Endodermal cell (in vitro differentiated cells): ENCODE data around the gene VAPB. TPM values are rescaled to one million over a fixed set of nuclear protein-coding genes. Genes with fewer than 3 reads are reported as not detected.

Experiments used
- DNase-seq: peaks from one replicate; pipeline ENCODE4 v3.0.0-alpha.2; 2017
- H3K27ac ChIP-seq: 2 replicates; pipeline ENCODE4 v1.5.1; 2013; ENCODE audit warnings: mild to moderate bottlenecking, low read depth, low read length, moderate library complexity
- H3K27me3 ChIP-seq: 2 replicates; pipeline ENCODE4 v1.6.1; 2013; ENCODE audit warnings: mild to moderate bottlenecking, low read length, moderate library complexity; ENCODE audit not compliant: insufficient read depth, control insufficient read depth, poor library complexity, severe bottlenecking
- H3K36me3 ChIP-seq: 2 replicates; pipeline ENCODE4 v1.7.0; 2013; ENCODE audit warnings: mild to moderate bottlenecking, low read length, moderate library complexity; ENCODE audit not compliant: control insufficient read depth, insufficient read depth
- H3K4me1 ChIP-seq: one replicate; pipeline ENCODE4 v1.7.0; 2013; ENCODE audit warnings: low read length; ENCODE audit not compliant: control insufficient read depth, insufficient read depth
- H3K4me3 ChIP-seq: 2 replicates; pipeline ENCODE4 v1.5.1; 2013; ENCODE audit warnings: mild to moderate bottlenecking, low read length, moderate library complexity
- H3K9ac ChIP-seq: 2 replicates; pipeline ENCODE4 v1.6.1; 2013; ENCODE audit warnings: mild to moderate bottlenecking, low read length, moderate library complexity; ENCODE audit not compliant: poor library complexity, severe bottlenecking; ENCODE audit errors: extremely low read depth
- H3K9me3 ChIP-seq: 2 replicates; pipeline ENCODE4 v1.6.1; 2013; ENCODE audit warnings: mild to moderate bottlenecking, low read length, moderate library complexity; ENCODE audit not compliant: control insufficient read depth
- H3K27ac Mint-ChIP-seq: 2 replicates; pipeline ENCODE4 v1.8.0; 2020; ENCODE audit warnings: mixed read lengths
- H3K27me3 Mint-ChIP-seq: 2 replicates; pipeline ENCODE4 v1.8.0; 2021; ENCODE audit warnings: mild to moderate bottlenecking, mixed read lengths; ENCODE audit not compliant: insufficient read depth
- H3K36me3 Mint-ChIP-seq: 2 replicates; pipeline ENCODE4 v1.8.0; 2020; ENCODE audit warnings: low read depth, mixed read lengths
- H3K4me1 Mint-ChIP-seq: 2 replicates; pipeline ENCODE4 v1.8.0; 2020; ENCODE audit warnings: mixed read lengths
- H3K4me3 Mint-ChIP-seq: 2 replicates; pipeline ENCODE4 v1.8.0; 2020; ENCODE audit warnings: mild to moderate bottlenecking, moderate library complexity, mixed read lengths
- H3K9me3 Mint-ChIP-seq: 2 replicates; pipeline ENCODE4 v1.8.0; 2020; ENCODE audit warnings: mild to moderate bottlenecking, mixed read lengths
- WGBS, 2 experiments: methylation state at CpG; one replicate each; pipeline versions ENCODE4 v1.1.5 to v1.1.7; 2013; ENCODE audit warnings: missing lambda C conversion rate in 2 of 2, mixed read lengths in 1 of 2; ENCODE audit not compliant: insufficient coverage in 1 of 2, insufficient read length in 1 of 2; 5-methylcytosine and 5-hydroxymethylcytosine counted together
- total RNA-seq, 2 donors: library from RNA; stranded (reverse); fragmentation: NEBNext Ultra II Directional in 1 of 2; extraction: Animal tissue kit (Norgen Biotek cat#: 25700) in 1 of 2; gene quantifications; 2 replicates in 1 of 2; 3 replicates in 1 of 2; pipeline ENCODE4 v1.2.1, GENCODE V29; 2021
- TF ChIP-seq, protein P1 (sequence below): fragments of 200-600 bp; sonication (generic); conservative IDR thresholded peaks from 2 replicates; pipeline ENCODE4 v1.5.0; 2021; ENCODE audit warnings: antibody characterized with exemption, mild to moderate bottlenecking

The VAPB gene
- total RNA-seq, 2 donors from 2014 or later, result 47.3 to 47.5 TPM

DNA sequence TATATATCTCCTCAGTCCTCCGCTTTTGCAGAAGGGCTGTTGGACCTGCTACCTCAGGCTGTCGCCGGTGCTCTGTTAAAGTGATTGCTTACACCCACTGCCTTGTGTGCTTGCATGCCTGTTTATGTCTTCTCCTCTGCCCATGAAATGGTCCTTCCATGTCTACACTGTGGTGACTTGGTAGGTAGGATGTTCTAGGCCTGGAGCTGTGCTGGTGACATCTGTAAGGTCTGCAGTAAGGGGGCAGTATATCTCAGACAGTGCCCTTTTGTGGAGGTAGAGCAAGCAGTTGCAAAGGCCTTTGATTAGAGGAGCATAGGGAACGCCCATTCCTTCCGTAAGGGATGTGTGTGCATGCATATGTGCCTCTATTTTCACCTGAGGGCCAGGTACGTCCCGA lies 40.3 kb downstream of the VAPB start:
- no peak overlapping the region for H3K9ac ChIP-seq
- DNase-seq, result no peak
- H3K9me3 ChIP-seq, result no peaks in the 10 kb centered on the region
- TF ChIP-seq, protein P1, sequence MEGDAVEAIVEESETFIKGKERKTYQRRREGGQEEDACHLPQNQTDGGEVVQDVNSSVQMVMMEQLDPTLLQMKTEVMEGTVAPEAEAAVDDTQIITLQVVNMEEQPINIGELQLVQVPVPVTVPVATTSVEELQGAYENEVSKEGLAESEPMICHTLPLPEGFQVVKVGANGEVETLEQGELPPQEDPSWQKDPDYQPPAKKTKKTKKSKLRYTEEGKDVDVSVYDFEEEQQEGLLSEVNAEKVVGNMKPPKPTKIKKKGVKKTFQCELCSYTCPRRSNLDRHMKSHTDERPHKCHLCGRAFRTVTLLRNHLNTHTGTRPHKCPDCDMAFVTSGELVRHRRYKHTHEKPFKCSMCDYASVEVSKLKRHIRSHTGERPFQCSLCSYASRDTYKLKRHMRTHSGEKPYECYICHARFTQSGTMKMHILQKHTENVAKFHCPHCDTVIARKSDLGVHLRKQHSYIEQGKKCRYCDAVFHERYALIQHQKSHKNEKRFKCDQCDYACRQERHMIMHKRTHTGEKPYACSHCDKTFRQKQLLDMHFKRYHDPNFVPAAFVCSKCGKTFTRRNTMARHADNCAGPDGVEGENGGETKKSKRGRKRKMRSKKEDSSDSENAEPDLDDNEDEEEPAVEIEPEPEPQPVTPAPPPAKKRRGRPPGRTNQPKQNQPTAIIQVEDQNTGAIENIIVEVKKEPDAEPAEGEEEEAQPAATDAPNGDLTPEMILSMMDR, result peak; percentile 58
- no peak overlapping the region for H3K4me3 ChIP-seq
- H3K36me3 ChIP-seq, result peaks cover 42% of the 10 kb centered on the region
- Mint-ChIP-seq H3K27ac (no peak overlapping the region), H3K36me3 (peaks cover 26% of the 10 kb centered on the region), H3K9me3 (no peaks in the 10 kb centered on the region), H3K27me3 (no peaks in the 10 kb centered on the region), H3K4me3 (no peak overlapping the region), H3K4me1 (peaks cover 28% of the 10 kb centered on the region)
- H3K4me1 ChIP-seq, result peaks cover under 1% of the 10 kb centered on the region
- H3K27ac ChIP-seq, result no peak overlapping the region
- 93 to 94% methylated on average over 7 of the region's 7 CpGs for WGBS, 2 experiments
- no peaks in the 10 kb centered on the region for H3K27me3 ChIP-seq

DNA sequence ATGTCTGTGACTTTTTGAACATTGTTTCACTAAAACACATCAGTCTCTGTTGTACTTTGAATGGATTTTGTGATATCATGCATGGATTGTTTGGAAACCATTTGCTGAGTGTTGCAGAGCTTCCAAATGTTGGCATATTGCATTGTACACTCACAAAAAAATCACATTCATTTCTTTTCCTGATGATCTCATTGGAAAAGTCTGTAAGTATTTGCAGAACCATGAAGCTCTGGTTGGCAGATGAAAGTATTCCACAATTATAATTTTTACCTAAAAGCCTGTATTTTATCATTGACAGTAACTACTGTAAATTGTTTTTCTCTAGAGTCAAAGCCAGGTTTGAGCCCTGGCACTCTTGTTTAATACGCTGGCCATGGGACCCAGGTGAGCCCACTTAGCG lies 42.1 kb downstream of the VAPB start:
- Histone ChIP-seq H3K4me1 (no peaks in the 10 kb centered on the region), H3K36me3 (peaks cover 56% of the 10 kb centered on the region), H3K4me3 (no peak overlapping the region), H3K9ac (no peak overlapping the region), H3K27me3 (no peaks in the 10 kb centered on the region), H3K27ac (no peak overlapping the region), H3K9me3 (no peaks in the 10 kb centered on the region)
- DNase-seq, result no peak
- Mint-ChIP-seq H3K4me1 (peaks cover 22% of the 10 kb centered on the region), H3K27ac (no peak overlapping the region), H3K27me3 (no peaks in the 10 kb centered on the region), H3K4me3 (no peak overlapping the region), H3K9me3 (no peaks in the 10 kb centered on the region), H3K36me3 (peaks cover 26% of the 10 kb centered on the region)
- WGBS, 2 experiments, result 95 to 100% methylated on average over 1 to 2 of the region's 2 CpGs
- TF ChIP-seq, protein P1, result no peak

DNA sequence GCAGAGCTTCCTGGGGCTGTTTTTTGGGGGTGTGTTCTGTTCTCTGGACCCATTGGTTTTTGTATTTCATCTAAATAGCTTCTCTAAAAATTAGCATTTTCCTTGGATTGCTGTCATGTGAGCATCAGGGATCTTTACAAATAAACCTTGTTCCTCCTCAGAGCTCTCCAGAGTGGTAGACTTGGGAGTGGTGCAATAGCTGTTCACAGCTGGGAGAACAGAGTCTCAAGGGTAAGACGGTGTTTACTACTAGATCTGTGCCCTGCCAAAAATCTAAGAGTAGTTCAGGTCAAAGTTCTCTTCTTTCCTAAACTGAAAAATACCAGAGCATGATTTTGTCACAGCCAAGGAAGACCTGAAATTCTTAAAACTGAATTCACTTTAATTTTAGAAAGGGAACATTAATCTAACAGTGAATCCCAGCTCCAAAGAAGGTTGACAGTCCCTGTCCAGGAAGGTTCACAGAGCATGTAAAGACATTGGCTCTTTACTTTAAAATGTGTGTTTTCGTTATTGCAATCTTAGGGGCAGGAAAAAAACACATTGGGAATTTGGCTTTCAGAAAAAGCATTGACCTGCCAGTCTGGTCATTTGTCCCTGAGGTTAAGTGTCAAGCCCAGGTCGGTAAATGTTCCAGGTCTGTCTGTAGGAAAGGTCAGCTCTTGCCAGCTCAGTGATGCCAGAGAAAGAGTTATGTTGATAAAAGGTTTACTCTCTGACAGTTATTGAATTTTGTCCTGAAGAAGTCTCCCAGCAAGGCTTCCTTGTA lies 43.3 kb downstream of the VAPB start:
- TF ChIP-seq, protein P1, result no peak
- H3K27ac ChIP-seq, result no peak overlapping the region
- no peaks in the 10 kb centered on the region for H3K4me1 ChIP-seq
- no peaks in the 10 kb centered on the region for H3K9me3 ChIP-seq
- Mint-ChIP-seq H3K36me3 (peaks cover 29% of the 10 kb centered on the region), H3K4me3 (no peak overlapping the region), H3K4me1 (peaks cover 22% of the 10 kb centered on the region), H3K27ac (no peak overlapping the region), H3K9me3 (no peaks in the 10 kb centered on the region), H3K27me3 (no peaks in the 10 kb centered on the region)
- 89 to 91% methylated on average over 3 of the region's 3 CpGs for WGBS, 2 experiments
- DNase-seq, result no peak
- no peak overlapping the region for H3K4me3 ChIP-seq
- H3K36me3 ChIP-seq, result peaks cover 49% of the 10 kb centered on the region
- no peak overlapping the region for H3K9ac ChIP-seq
- no peaks in the 10 kb centered on the region for H3K27me3 ChIP-seq
